GM19328 (cell line): ENCODE measurements around the gene STK11.
"Not testable (repeated sequence)": the region's sequence is repeated elsewhere in the genome, so short reads cannot be mapped to it uniquely, and the experiment has no call there.

Experiments
- ATAC-seq: cut with Tn5 transposase; IDR thresholded peaks from one replicate; pipeline ENCODE4 v1.9.1; 2021; ENCODE audit warnings: mild to moderate bottlenecking, moderate library complexity; ENCODE audit not compliant: unreplicated experiment

Gene STK11

GRCh38 chr19:1206150-1206863 lies 729 bp downstream of the STK11 start:
- no peak for ATAC-seq

GRCh38 chr19:1206864-1207450 lies 1.4 kb downstream of the STK11 start:
- no peak for ATAC-seq

GRCh38 chr19:1208830-1209229 lies 3.3 kb downstream of the STK11 start:
- ATAC-seq, result not testable (repeated sequence)

GRCh38 chr19:1210227-1210538 lies 4.6 kb downstream of the STK11 start:
- ATAC-seq, result no peak

GRCh38 chr19:1211494-1212234 lies 6.1 kb downstream of the STK11 start:
- no peak for ATAC-seq

- ATAC-seq, result no peak
Measured at GRCh38 chr19:1213391-1214286, 8.1 kb downstream of the STK11 start.

- no peak for ATAC-seq
Measured at GRCh38 chr19:1214299-1214861, 8.8 kb downstream of the STK11 start.

- ATAC-seq, result no peak
Measured at GRCh38 chr19:1214862-1215731, 9.5 kb downstream of the STK11 start.

GRCh38 chr19:1216756-1217155 lies 11.2 kb downstream of the STK11 start:
- no peak for ATAC-seq

- no peak for ATAC-seq
Measured at GRCh38 chr19:1217366-1217765, 11.8 kb downstream of the STK11 start.

GRCh38 chr19:1218751-1219567 lies 13.4 kb downstream of the STK11 start:
- ATAC-seq, result no peak

GRCh38 chr19:1219786-1220476 lies 14.4 kb downstream of the STK11 start:
- no peak for ATAC-seq

- ATAC-seq, result no peak
Measured at GRCh38 chr19:1220477-1220930, 14.9 kb downstream of the STK11 start.

GRCh38 chr19:1220976-1221903 lies 15.7 kb downstream of the STK11 start:
- ATAC-seq, result no peak

- no peak for ATAC-seq
Measured at GRCh38 chr19:1221904-1222255, 16.3 kb downstream of the STK11 start.

GRCh38 chr19:1222394-1222793 lies 16.8 kb downstream of the STK11 start:
- ATAC-seq, result no peak
